ENCODE data around the gene LRP6. TPM values are rescaled to one million over a fixed set of nuclear protein-coding genes. Genes with fewer than 3 reads are reported as not detected.

Gene LRP6
- total and polyA plus RNA-seq, 2 of the 8 experiments (the other 6 are each of a cell fraction or from before 2014, with no cell fraction given) = 53.6 to 73.2 TPM

DNA sequence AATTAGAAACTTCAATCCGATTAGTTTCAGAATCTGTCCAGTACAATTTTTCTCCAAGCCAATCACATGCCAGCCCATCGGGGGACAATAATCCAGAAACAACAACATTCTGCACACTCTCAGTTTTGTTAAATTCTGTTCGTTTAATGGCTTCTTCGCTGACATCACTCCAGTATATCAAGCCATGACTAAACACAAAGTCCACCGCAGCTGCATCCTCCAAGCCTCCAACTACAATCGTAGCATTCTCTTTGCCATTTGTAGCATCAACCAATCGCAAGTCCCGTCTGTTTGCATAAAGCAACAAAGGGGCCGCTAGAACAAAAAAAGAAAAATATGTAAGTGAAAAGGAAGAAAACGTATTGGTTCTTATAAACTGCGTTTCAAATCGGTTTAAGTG lies 22.5 kb downstream of the LRP6 start:
- Histone ChIP-seq H3K4me2 (ENCODE audit: insufficient read depth in 1 of 2, low read depth in 2 of 2, low read length in 2 of 2) (no peak overlapping the region), H4K20me1 (replicated peaks in 1 of 2; ENCODE audit: control insufficient read depth in 1 of 2, insufficient read depth in 2 of 2, low read length in 2 of 2) (peaks cover 10 to 13% of the 10 kb centered on the region in 2 experiments), H3K18ac (ENCODE audit: extremely low read depth, low read length) (no peak overlapping the region), H2BK120ac (replicated peaks; ENCODE audit: low read depth, low read length) (no peak overlapping the region), H3K79me1 (ENCODE audit: low read depth, low read length) (0 out of 2 replicates have a peak, but pooled peaks cover 5% of the 10 kb centered on the region), H2BK15ac (ENCODE audit: low read length) (no peak overlapping the region), H3K4me3 (ENCODE audit: extremely low read depth in 1 of 4, insufficient read depth in 2 of 4, low read depth in 3 of 4, low read length in 4 of 4) (no peak overlapping the region), H2AK5ac (ENCODE audit: low read depth, low read length) (no peak overlapping the region), H3K36me3 (ENCODE audit: control insufficient read depth in 2 of 4, insufficient read depth in 4 of 4, low read length in 3 of 4) (peaks cover 0 to 4% (median 0%) of the 10 kb centered on the region in 4 experiments; a peak in 1 of 8 replicates), H3K56ac (replicated peaks; ENCODE audit: insufficient read length, low read depth, low read length) (no peak overlapping the region), H3K14ac (ENCODE audit: insufficient read length) (no peak overlapping the region), H3K27me3 (replicated peaks in 1 of 4; ENCODE audit: control insufficient read depth in 3 of 4, extremely low read depth in 1 of 4, insufficient read depth in 3 of 4, low read length in 3 of 4) (no peaks in the 10 kb centered on the region), H4K8ac (ENCODE audit: extremely low read depth, insufficient read depth, low read length) (no peak overlapping the region; the same call in 1 of the 2 replicates), H3K9ac (replicated peaks in 1 of 4; ENCODE audit: extremely low read depth in 1 of 4, low read depth in 3 of 4, low read length in 3 of 4) (no peak overlapping the region), H3K9me3 (ENCODE audit: insufficient read depth in 2 of 2, low read depth in 1 of 2, low read length in 1 of 2) (no peaks in the 10 kb centered on the region), H3K4me1 (replicated peaks in 1 of 4; ENCODE audit: control insufficient read depth in 3 of 4, insufficient read depth in 4 of 4, low read length in 3 of 4) (peaks cover 0 to 3% (median 0%) of the 10 kb centered on the region in 4 experiments; a peak in 2 of 7 replicates), H3K79me2 (ENCODE audit: control insufficient read depth in 1 of 2, insufficient read depth in 2 of 2, low read length in 2 of 2) (peaks cover 25 to 96% of the 10 kb centered on the region in 2 experiments), H3K4ac (replicated peaks; ENCODE audit: insufficient read length, low read depth, low read length) (no peak overlapping the region), H3K23ac (ENCODE audit: insufficient read length) (no peak overlapping the region), H4K5ac (ENCODE audit: insufficient read length, low read depth, low read length) (no peak overlapping the region), H3K23me2 (ENCODE audit: low read depth, low read length) (no peaks in the 10 kb centered on the region), H3K27ac (ENCODE audit: low read depth, low read length) (no peak overlapping the region), H2BK20ac (ENCODE audit: low read length) (no peak overlapping the region), H2BK5ac (ENCODE audit: low read depth, low read length) (no peak overlapping the region), H4K91ac (replicated peaks; ENCODE audit: insufficient read length, low read length) (no peak overlapping the region), H2BK12ac (ENCODE audit: low read depth, low read length) (no peak overlapping the region), H2AFZ (ENCODE audit: low read length) (no peak overlapping the region)
- DNase-seq (ENCODE audit: low read depth in 1 of 2, low spot score in 2 of 2) (no peak), FAIRE-seq (no peak)
- TF ChIP-seq E2F6 (IDR thresholded peaks at IDR 0.05) (no peak), POU5F1 (IDR thresholded peaks at IDR 0.05; ENCODE audit: low read depth, low read length) (no peak), EZH2 (IDR thresholded peaks at IDR 0.05; ENCODE audit: low read depth, low read length, severe bottlenecking) (no peak), SUZ12 (IDR thresholded peaks at IDR 0.05; ENCODE audit: low read length) (no peak), HDAC6 (IDR thresholded peaks at IDR 0.05; ENCODE audit: low read depth, low read length) (no peak), SAP30 (IDR thresholded peaks at IDR 0.05; ENCODE audit: insufficient read depth, insufficient replicate concordance, low read length) (no peak), TCF12 (IDR thresholded peaks at IDR 0.05; ENCODE audit: low read depth, low read length) (no peak)
- ChIA-PET POLR2A (ENCODE audit: partially characterized antibody) (interaction anchor here (1.1 kb wide), 1 partner anchor 22 kb away, joined by 4 read pairs; the partner anchor contains the start of gene LRP6), CTCF (ENCODE audit: partially characterized antibody) (interaction anchor here (0.7 to 1.4 kb wide), 3 partner anchors 18 to 83 kb away, joined by 3 to 4 read pairs (median 3); no protein-coding TSS in a partner anchor)
- WGBS, 2 experiments (ENCODE audit: extremely low coverage in 1 of 2, insufficient coverage in 1 of 2, insufficient read length in 1 of 2, insufficient replicate concordance in 2 of 2, low coverage in 1 of 2, low lambda C conversion rate in 2 of 2, missing lambda C conversion rate in 1 of 2) = 92% methylated on average over 12 of the region's 12 CpGs; no CpG with 5 or more reads in 1 of the 2 experiments

All from H1 (cell line).